ENCODE results near the gene NOL9. TPM values are rescaled to one million over a fixed set of nuclear protein-coding genes. Genes with fewer than 3 reads are reported as not detected.

The NOL9 gene
- total RNA-seq, 1 donor from 2014 or later = 49.5 TPM

- DNase-seq (ENCODE audit: low spot score, unreplicated experiment) = no peak
- Mint-ChIP-seq H3K27ac (no peak overlapping the region), H3K27me3 (peaks cover 14% of the 10 kb centered on the region), H3K9me3 (ENCODE audit: low read depth) (no peaks in the 10 kb centered on the region), H3K4me1 (ENCODE audit: low read depth) (no peaks in the 10 kb centered on the region), H3K4me3 (ENCODE audit: low read depth) (no peak overlapping the region), H3K36me3 (ENCODE audit: insufficient read depth) (no peaks in the 10 kb centered on the region)
- TF ChIP-seq CTCF (IDR thresholded peaks at IDR 0.05; ENCODE audit: unreplicated experiment) = no peak
Observed at GRCh38 chr1:6506210-6507036, 47.9 kb downstream of the NOL9 start.

DNA sequence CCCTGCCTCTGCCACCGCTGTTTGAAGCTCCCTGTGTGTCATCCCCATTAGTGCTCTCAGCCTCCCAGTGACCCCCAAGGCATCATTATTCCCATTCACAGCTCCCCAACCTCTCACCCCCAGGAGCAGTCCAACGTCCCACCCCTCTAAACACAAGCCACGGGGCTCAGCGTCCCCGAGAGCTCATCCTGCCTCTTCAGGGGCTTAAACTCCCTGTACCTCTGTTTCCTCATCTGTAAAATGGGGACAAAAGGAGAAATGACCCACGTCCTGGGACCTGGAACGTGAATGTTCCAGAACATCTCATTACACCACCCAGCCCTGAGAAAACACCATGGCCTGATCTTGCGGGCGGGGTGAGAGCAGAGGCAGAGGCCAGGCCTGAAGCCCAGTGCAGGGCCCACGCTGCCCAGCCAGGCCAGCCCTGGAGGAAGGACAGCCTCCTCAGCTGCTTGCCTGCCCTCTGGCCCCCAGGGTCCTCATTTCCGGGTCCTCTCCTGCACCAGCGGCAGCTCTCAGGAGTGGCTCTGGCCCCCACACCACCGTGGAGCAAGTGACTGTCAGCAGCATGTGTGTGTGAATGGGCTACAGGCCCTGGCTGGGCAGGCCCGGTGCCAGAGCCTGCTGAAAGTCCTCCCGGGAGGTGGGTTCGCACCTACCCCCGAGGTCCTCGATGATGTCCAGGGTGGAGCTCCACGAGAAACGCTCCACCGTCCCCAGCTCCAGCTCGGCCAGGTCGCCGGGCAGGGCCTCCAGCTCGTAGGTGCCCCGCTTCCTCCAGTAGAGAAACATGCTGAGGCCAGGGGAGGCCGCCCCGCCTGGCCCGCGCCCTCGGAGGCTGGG, 48.7 kb downstream of the NOL9 start:
- Mint-ChIP-seq H3K4me1 (ENCODE audit: low read depth) (no peaks in the 10 kb centered on the region), H3K27me3 (peaks cover 23% of the 10 kb centered on the region), H3K27ac (no peak overlapping the region), H3K9me3 (ENCODE audit: low read depth) (no peaks in the 10 kb centered on the region), H3K36me3 (ENCODE audit: insufficient read depth) (no peaks in the 10 kb centered on the region), H3K4me3 (ENCODE audit: low read depth) (no peak overlapping the region)
- no peak for TF ChIP-seq CTCF (IDR thresholded peaks at IDR 0.05; ENCODE audit: unreplicated experiment)
- no peak for DNase-seq (ENCODE audit: low spot score, unreplicated experiment)

DNA sequence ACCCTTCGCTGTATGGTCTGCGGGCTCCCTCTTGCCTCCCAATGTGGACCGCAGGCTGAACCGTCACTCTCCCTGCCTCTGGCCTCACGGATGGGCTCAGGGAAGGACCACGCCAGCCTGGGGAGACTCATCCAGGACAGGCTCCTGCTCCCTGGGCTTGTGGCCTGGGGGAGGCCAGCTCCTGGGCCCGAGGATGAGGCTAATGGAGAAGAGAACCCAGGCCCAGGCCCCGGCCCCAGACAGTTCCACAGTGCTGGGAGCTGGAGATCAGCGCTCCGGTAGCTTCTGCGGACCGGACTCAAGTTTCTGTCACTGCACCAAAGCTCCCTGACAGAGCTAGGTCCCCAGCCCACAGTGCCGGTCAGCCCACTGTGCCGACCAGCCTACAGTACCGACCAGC, 49.4 kb downstream of the NOL9 start:
- Mint-ChIP-seq H3K4me3 (ENCODE audit: low read depth) (no peak overlapping the region), H3K27me3 (peaks cover 25% of the 10 kb centered on the region), H3K36me3 (ENCODE audit: insufficient read depth) (no peaks in the 10 kb centered on the region), H3K4me1 (ENCODE audit: low read depth) (no peaks in the 10 kb centered on the region), H3K27ac (no peak overlapping the region), H3K9me3 (ENCODE audit: low read depth) (no peaks in the 10 kb centered on the region)
- no peak for TF ChIP-seq CTCF (IDR thresholded peaks at IDR 0.05; ENCODE audit: unreplicated experiment)
- DNase-seq (ENCODE audit: low spot score, unreplicated experiment) = no peak

DNA sequence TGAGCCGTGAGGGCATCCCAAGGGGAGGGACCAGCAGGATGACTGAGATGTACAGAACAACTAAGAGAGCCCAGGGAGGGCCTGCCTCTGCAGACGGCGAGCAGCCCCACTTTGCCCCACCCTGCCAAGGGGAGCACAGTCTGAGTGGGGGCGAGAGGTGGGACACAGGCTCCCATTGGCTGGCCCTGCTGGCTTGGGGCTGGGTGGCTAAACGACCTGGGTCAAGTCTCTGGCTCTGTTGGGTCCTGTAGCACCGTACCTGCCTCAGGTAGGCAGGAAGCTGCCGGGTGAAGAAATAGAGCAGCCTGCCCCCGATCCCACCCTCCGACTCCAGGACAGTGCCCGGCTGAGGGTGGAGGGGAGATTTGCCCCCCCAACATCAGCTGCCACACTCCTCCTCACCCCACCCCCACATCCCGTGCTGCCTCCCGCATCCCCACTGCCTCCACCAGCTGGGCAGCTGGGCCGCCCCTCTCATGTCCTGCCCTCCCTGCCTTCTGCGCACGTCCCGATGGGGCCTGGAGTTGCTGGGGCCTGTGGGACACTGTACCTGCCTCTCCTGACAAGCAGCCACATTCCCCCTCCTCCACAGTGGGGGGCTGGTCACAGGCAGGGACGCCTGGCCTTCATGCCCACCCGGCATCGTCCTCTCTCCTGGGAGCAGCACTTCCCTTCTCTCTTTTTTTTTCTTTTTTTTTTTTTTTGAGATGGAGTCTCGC, 50.3 kb downstream of the NOL9 start:
- no peaks in the 10 kb centered on the region for H3K36me3 Mint-ChIP-seq (ENCODE audit: insufficient read depth)
- no peak overlapping the region for H3K27ac Mint-ChIP-seq
- TF ChIP-seq CTCF (IDR thresholded peaks at IDR 0.05; ENCODE audit: unreplicated experiment) = no peak
- H3K27me3 Mint-ChIP-seq = peaks cover 30% of the 10 kb centered on the region
- no peak for DNase-seq (ENCODE audit: low spot score, unreplicated experiment)
- H3K4me3 Mint-ChIP-seq (ENCODE audit: low read depth) = no peak overlapping the region
- no peaks in the 10 kb centered on the region for H3K4me1 Mint-ChIP-seq (ENCODE audit: low read depth)
- no peaks in the 10 kb centered on the region for H3K9me3 Mint-ChIP-seq (ENCODE audit: low read depth)
